OCI-LY3 (cell line): ENCODE data around the gene CTNNBL1.

Source experiments
- H2AFZ ChIP-seq: fragments of 200-600, 300-600 bp; shearing (Covaris generic); 2 replicates; pipeline ENCODE4 v1.6.0; 2014; ENCODE audit warnings: antibody characterized with exemption, low read depth, low read length
- H3K27ac ChIP-seq: fragments of 200-600, 300-600 bp; sonication (generic); 2 replicates; pipeline ENCODE4 v1.5.1; 2014; ENCODE audit warnings: mild to moderate bottlenecking, low read length, moderate library complexity, mixed read lengths
- H3K27me3 ChIP-seq: fragments of 200-600, 300-600 bp; sonication (generic); 2 replicates; pipeline ENCODE4 v1.6.1; 2014; ENCODE audit warnings: low read depth, low read length, mixed read lengths
- H3K36me3 ChIP-seq: fragments of 200-600, 300-600 bp; sonication (generic); replicated peaks from 2 replicates; pipeline ENCODE3; 2014; ENCODE audit warnings: low read depth, low read length, mixed read lengths
- H3K4me1 ChIP-seq: fragments of 300-600, 200-600 bp; sonication (generic); 2 replicates; pipeline ENCODE4 v1.6.1; 2014; ENCODE audit warnings: low read length, mixed read lengths
- H3K4me2 ChIP-seq: fragments of 200-600, 300-600 bp; sonication (generic); 2 replicates; pipeline ENCODE4 v1.6.1; 2014; ENCODE audit warnings: low read length, mixed read lengths
- H3K4me3 ChIP-seq: fragments of 300-600, 200-600 bp; sonication (generic); 2 replicates; pipeline ENCODE4 v1.5.1; 2014; ENCODE audit warnings: antibody characterized with exemption, mild to moderate bottlenecking, low read length, moderate library complexity
- H3K79me2 ChIP-seq: fragments of 300-600, 200-600 bp; shearing (Covaris generic); 2 replicates; pipeline ENCODE4 v1.6.1; 2014; ENCODE audit warnings: mild to moderate bottlenecking, low read length, mixed read lengths
- H3K9ac ChIP-seq: fragments of 300-600, 200-600 bp; shearing (Covaris generic); 2 replicates; pipeline ENCODE4 v1.6.0; 2014; ENCODE audit warnings: mild to moderate bottlenecking, low read length, moderate library complexity
- H3K9me3 ChIP-seq: fragments of 200-600, 300-600 bp; shearing (Covaris generic); 2 replicates; pipeline ENCODE4 v1.6.1; 2014; ENCODE audit warnings: low read length, mixed read lengths; ENCODE audit not compliant: insufficient read depth
- H4K20me1 ChIP-seq: fragments of 200-600, 300-600 bp; sonication (generic); 2 replicates; pipeline ENCODE4 v1.6.1; 2016; ENCODE audit warnings: low read length, mixed read lengths; ENCODE audit not compliant: insufficient read depth
- CTCF ChIP-seq: fragments of 200-600, 300-600 bp; sonication (generic); IDR thresholded peaks from 2 replicates; pipeline ENCODE4 v1.5.1; 2014; ENCODE audit warnings: antibody characterized with exemption, low read length, low read depth
- EZH2phosphoT487 ChIP-seq: fragments of 200-600 bp; shearing (Covaris generic); IDR thresholded peaks from 2 replicates; pipeline ENCODE4 v1.6.1; 2018; ENCODE audit warnings: antibody characterized with exemption, mixed run types, low read depth

CTNNBL1 gene

DNA sequence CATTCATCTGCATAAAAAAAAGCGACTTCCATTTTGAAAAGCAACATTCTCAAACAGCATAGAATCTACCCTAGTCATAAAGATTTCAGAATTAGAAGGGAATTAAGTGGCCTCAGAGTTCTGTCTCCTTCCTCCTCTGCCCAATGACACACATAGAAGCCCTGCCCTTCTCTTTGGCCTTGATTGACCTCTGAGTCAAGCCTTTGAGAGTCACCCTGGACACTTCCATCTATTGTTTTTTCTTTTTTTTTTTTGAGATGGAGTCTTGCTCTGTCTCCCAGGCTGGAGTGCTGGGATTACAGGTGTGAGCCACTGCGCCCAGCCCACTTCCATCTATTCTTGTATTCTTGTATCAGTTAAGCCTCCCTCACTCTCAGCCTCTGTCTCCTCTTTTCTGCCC is 44.8 kb upstream of the CTNNBL1 start:
- Histone ChIP-seq H3K4me2 (no peak overlapping the region), H3K4me3 (no peak overlapping the region), H4K20me1 (no peaks in the 10 kb centered on the region), H3K79me2 (no peaks in the 10 kb centered on the region), H2AFZ (no peak overlapping the region), H3K4me1 (no peaks in the 10 kb centered on the region), H3K9ac (no peak overlapping the region), H3K9me3 (no peaks in the 10 kb centered on the region), H3K27me3 (peaks cover 53% of the 10 kb centered on the region), H3K27ac (no peak overlapping the region), H3K36me3 (no peaks in the 10 kb centered on the region)
- no peak for TF ChIP-seq CTCF
- TF ChIP-seq EZH2phosphoT487, result no peak

DNA sequence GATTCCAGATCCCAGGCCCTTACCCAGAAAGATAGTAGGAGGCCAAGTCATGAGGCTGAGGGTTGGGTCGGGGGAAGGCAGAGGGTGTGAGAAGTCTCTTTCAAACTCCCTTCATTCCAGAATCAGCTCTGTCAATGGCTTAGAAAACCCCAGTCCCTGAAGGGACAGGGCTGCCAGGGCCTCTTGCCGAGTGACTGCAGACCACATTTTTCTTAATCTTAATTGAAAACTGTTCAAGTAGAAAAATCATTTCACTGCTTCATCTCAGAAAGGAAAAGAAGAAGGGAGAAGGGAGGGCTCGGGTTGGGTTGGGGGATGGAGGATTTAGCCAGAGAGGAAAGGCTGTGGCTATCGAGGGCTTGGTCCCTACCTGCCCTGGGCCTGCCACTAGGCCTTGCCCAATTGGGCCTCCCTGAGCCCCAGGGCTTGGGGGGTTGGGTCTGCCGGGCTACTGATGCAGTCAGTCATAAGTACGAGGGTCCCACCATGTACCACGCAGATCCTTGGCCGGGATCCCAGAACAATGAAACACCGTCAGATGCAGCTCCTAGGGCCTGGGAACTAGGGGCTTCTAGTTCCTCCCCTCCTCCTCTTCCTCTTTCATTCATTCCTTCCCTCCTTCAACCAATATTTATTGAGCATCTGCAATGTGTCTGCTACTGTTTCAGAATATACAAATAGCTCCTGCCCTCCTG is 44.0 kb upstream of the CTNNBL1 start:
- TF ChIP-seq EZH2phosphoT487, result no peak
- TF ChIP-seq CTCF, result no peak
- H3K9me3 ChIP-seq, result no peaks in the 10 kb centered on the region
- H3K27me3 ChIP-seq, result peaks cover 45% of the 10 kb centered on the region
- H3K4me1 ChIP-seq, result no peaks in the 10 kb centered on the region
- no peak overlapping the region for H3K27ac ChIP-seq
- H4K20me1 ChIP-seq, result no peaks in the 10 kb centered on the region
- H3K9ac ChIP-seq, result no peak overlapping the region
- no peak overlapping the region for H3K4me3 ChIP-seq
- H3K36me3 ChIP-seq, result no peaks in the 10 kb centered on the region
- H3K79me2 ChIP-seq, result no peaks in the 10 kb centered on the region
- H2AFZ ChIP-seq, result no peak overlapping the region
- no peak overlapping the region for H3K4me2 ChIP-seq

- no peak overlapping the region for H3K4me2 ChIP-seq
- H3K27ac ChIP-seq, result no peak overlapping the region
- no peaks in the 10 kb centered on the region for H3K4me1 ChIP-seq
- H3K4me3 ChIP-seq, result no peak overlapping the region
- H3K36me3 ChIP-seq, result no peaks in the 10 kb centered on the region
- H2AFZ ChIP-seq, result no peak overlapping the region
- H3K9ac ChIP-seq, result no peak overlapping the region
- H4K20me1 ChIP-seq, result no peaks in the 10 kb centered on the region
- no peak for TF ChIP-seq EZH2phosphoT487
- H3K79me2 ChIP-seq, result no peaks in the 10 kb centered on the region
- peaks cover 37% of the 10 kb centered on the region for H3K27me3 ChIP-seq
- no peaks in the 10 kb centered on the region for H3K9me3 ChIP-seq
Measured at GRCh38 chr20:37650661-37651060, 43.2 kb upstream of the CTNNBL1 start.

- no peaks in the 10 kb centered on the region for H4K20me1 ChIP-seq
- peaks cover 33% of the 10 kb centered on the region for H3K27me3 ChIP-seq
- H3K4me1 ChIP-seq, result no peaks in the 10 kb centered on the region
- no peaks in the 10 kb centered on the region for H3K79me2 ChIP-seq
- TF ChIP-seq EZH2phosphoT487 (no peak), CTCF (peak; percentile 97)
- no peaks in the 10 kb centered on the region for H3K36me3 ChIP-seq
- H3K4me3 ChIP-seq, result no peak overlapping the region
- H3K4me2 ChIP-seq, result no peak overlapping the region
- H3K9ac ChIP-seq, result no peak overlapping the region
- no peak overlapping the region for H2AFZ ChIP-seq
- H3K9me3 ChIP-seq, result no peaks in the 10 kb centered on the region
- H3K27ac ChIP-seq, result no peak overlapping the region
Measured at GRCh38 chr20:37651932-37652331, 41.9 kb upstream of the CTNNBL1 start.
